ENCODE data around the gene CFAP74. TPM values are rescaled to one million over a fixed set of nuclear protein-coding genes. Genes with fewer than 3 reads are reported as not detected.

Gene CFAP74
- total RNA-seq, 1 experiment from 2014 or later = not detected

DNA sequence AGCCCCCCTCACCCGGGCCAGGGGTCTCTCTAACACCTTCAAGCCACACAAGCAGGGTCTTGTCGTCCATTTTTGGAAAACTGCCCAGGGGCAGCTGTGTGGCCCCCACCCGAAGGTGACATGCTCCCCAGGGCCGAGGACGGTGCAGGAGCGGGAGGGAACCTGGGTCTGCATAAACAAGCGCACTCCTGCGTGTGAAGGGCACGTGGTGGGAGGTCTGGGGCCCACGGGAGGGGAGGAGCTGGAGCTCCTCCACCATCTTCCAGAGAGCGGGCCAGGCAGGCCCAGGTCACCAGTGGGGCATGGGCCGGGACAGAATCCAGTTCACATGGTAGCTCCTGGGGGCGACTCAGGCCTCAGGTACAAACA is 16.5 kb downstream of the CFAP74 start:
- Histone ChIP-seq H3K27ac (ENCODE audit: low read depth, low read length, poor library complexity, severe bottlenecking) (no peak overlapping the region), H3K4me3 (ENCODE audit: low read depth, low read length, poor library complexity, severe bottlenecking) (no peak overlapping the region), H3K9me3 (ENCODE audit: low read depth, low read length, poor library complexity, severe bottlenecking) (no peaks in the 10 kb centered on the region), H3K4me1 (ENCODE audit: insufficient read depth, low read length, poor library complexity, severe bottlenecking) (no peaks in the 10 kb centered on the region), H3K27me3 (replicated peaks; ENCODE audit: insufficient read depth, low read depth, low read length, poor library complexity) (no peaks in the 10 kb centered on the region), H3K36me3 (ENCODE audit: insufficient read depth, low read length, poor library complexity, severe bottlenecking) (no peaks in the 10 kb centered on the region)
- ChIA-PET CTCF (no interaction called here), POLR2A (ENCODE audit: low non-redundant PET) (no interaction called here)
- TF ChIP-seq, protein P1, sequence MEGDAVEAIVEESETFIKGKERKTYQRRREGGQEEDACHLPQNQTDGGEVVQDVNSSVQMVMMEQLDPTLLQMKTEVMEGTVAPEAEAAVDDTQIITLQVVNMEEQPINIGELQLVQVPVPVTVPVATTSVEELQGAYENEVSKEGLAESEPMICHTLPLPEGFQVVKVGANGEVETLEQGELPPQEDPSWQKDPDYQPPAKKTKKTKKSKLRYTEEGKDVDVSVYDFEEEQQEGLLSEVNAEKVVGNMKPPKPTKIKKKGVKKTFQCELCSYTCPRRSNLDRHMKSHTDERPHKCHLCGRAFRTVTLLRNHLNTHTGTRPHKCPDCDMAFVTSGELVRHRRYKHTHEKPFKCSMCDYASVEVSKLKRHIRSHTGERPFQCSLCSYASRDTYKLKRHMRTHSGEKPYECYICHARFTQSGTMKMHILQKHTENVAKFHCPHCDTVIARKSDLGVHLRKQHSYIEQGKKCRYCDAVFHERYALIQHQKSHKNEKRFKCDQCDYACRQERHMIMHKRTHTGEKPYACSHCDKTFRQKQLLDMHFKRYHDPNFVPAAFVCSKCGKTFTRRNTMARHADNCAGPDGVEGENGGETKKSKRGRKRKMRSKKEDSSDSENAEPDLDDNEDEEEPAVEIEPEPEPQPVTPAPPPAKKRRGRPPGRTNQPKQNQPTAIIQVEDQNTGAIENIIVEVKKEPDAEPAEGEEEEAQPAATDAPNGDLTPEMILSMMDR (conservative IDR thresholded peaks at IDR 0.05; ENCODE audit: low read depth, low read length) = no peak
- TF ChIP-seq EZH2 (IDR thresholded peaks at IDR 0.05; ENCODE audit: borderline replicate concordance, low read depth, low read length, poor library complexity, severe bottlenecking) = no peak
- no peak for DNase-seq (ENCODE audit: low spot score)
- no TSS peak for BruUV-seq (replicated peaks)
- intact Hi-C loops (cut with micrococcal nuclease; ENCODE audit: unreplicated experiment) = no loop called here

DNA sequence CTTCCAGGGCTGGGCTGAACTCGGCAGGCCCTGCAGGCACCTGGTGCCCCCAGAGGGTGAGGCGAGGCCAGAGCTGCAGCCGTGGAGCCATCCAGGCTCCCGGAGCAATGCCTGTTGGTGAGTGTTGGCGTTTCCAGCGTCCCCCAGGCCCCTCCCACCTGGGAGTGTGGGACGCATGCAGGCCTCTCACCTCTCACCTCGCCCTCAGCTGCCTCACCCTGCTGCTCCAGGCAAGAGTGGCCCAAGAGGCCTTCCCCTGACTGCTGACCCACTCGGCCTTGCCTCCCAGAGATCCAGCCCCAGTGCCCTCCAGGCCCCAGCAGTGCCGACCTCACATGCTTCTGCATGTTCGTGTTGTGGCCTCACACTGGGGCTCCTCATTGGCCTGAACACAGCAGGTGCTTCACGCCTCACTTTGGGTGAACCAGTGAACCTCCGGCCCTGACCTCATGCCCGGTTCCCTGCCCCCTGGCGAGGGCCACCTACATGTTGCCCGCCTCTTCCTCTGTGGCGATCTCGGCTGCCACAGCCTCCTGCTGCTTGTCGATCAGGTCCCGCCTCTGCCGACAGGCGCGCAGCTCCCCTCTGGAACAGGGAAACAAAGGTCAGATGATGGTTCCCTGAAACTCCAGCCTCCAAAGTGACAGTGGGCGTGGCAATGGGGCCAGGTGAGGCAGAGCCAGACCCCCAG is 17.0 kb downstream of the CFAP74 start:
- intact Hi-C loops (cut with micrococcal nuclease; ENCODE audit: unreplicated experiment) = no loop called here
- CTCF ChIA-PET = no interaction called here
- Histone ChIP-seq H3K9me3 (ENCODE audit: low read depth, low read length, poor library complexity, severe bottlenecking) (no peaks in the 10 kb centered on the region), H3K36me3 (ENCODE audit: insufficient read depth, low read length, poor library complexity, severe bottlenecking) (no peaks in the 10 kb centered on the region), H3K4me3 (ENCODE audit: low read depth, low read length, poor library complexity, severe bottlenecking) (no peak overlapping the region), H3K4me1 (ENCODE audit: insufficient read depth, low read length, poor library complexity, severe bottlenecking) (no peaks in the 10 kb centered on the region), H3K27me3 (replicated peaks; ENCODE audit: insufficient read depth, low read depth, low read length, poor library complexity) (no peaks in the 10 kb centered on the region), H3K27ac (ENCODE audit: low read depth, low read length, poor library complexity, severe bottlenecking) (no peak overlapping the region)
- BruUV-seq (replicated peaks) = no TSS peak
- TF ChIP-seq, protein P1 (conservative IDR thresholded peaks at IDR 0.05; ENCODE audit: low read depth, low read length) = no peak
- no peak for TF ChIP-seq EZH2 (IDR thresholded peaks at IDR 0.05; ENCODE audit: borderline replicate concordance, low read depth, low read length, poor library complexity, severe bottlenecking)
- DNase-seq (ENCODE audit: low spot score) = no peak
- POLR2A ChIA-PET (ENCODE audit: low non-redundant PET) = no interaction called here

DNA sequence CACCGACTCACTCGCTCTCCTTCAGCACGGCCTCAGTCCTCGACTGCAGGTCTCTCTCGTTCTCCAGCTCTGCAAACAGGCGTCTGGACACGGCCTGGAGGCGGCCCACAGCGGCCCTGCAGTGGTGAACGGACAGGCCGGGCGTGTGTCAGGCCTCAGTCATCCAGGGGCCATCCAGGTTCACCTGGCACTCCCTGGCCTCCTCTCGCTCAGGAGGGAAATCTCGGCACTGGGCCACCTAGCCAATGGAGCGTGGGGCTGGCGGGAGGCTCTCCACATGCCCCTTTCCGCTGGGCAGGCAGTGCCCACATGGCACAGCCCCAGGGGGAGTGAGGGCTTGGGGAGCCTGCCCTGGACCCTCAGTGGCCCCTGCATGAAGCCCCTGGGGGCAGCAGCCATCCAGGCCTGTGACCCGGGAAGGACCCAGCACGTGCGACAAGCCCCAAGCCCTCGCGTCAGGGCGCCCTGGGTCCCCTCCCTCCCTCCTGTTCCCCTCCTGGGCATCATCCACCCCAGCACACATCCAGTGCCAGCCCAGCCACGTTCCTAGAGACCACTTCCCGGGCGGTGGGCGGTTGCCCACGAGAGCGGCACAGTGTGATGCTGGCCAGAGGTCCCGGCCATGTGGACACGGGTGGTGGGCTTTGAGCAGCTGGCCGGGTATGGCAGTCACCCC is 18.1 kb downstream of the CFAP74 start:
- CTCF ChIA-PET = no interaction called here

More for the DNA sequence above, 18.1 kb downstream of the CFAP74 start:
- no peaks in the 10 kb centered on the region for H3K36me3 ChIP-seq (ENCODE audit: insufficient read depth, low read length, poor library complexity, severe bottlenecking)
- no peak for DNase-seq (ENCODE audit: low spot score)
- no TSS peak for BruUV-seq (replicated peaks)
- intact Hi-C loops (cut with micrococcal nuclease; ENCODE audit: unreplicated experiment) = no loop called here
- no peak overlapping the region for H3K27ac ChIP-seq (ENCODE audit: low read depth, low read length, poor library complexity, severe bottlenecking)
- H3K9me3 ChIP-seq (ENCODE audit: low read depth, low read length, poor library complexity, severe bottlenecking) = no peaks in the 10 kb centered on the region
- no peaks in the 10 kb centered on the region for H3K27me3 ChIP-seq (replicated peaks; ENCODE audit: insufficient read depth, low read depth, low read length, poor library complexity)
- no peak overlapping the region for H3K4me3 ChIP-seq (ENCODE audit: low read depth, low read length, poor library complexity, severe bottlenecking)
- POLR2A ChIA-PET (ENCODE audit: low non-redundant PET) = no interaction called here
- no peaks in the 10 kb centered on the region for H3K4me1 ChIP-seq (ENCODE audit: insufficient read depth, low read length, poor library complexity, severe bottlenecking)
- TF ChIP-seq, protein P1 (conservative IDR thresholded peaks at IDR 0.05; ENCODE audit: low read depth, low read length) = no peak
- no peak for TF ChIP-seq EZH2 (IDR thresholded peaks at IDR 0.05; ENCODE audit: borderline replicate concordance, low read depth, low read length, poor library complexity, severe bottlenecking)
